Airway epithelial cell (primary cell): ENCODE measurements around the gene ITSN2. TPM values are rescaled to one million over a fixed set of nuclear protein-coding genes. Genes with fewer than 3 reads are reported as not detected.

Source experiments
- total RNA-seq: library from RNA; depleted of rRNA; stranded (reverse); fragments of >200 nt; gene quantifications from 2 replicates; pipeline ENCODE4 v1.2.3, GENCODE V29; 2015

ITSN2 gene
- 13.2 and 17.1 TPM in 2 replicates for total RNA-seq

GRCh38 chr2:24360050-24360962, at the start of gene ITSN2:
ITSN2 (minus strand) TSS chr2:24360536; CDS start chr2:24328082, 32,454 bp downstream.

GRCh38 chr2:24174851-24175277, 185.5 kb downstream of the ITSN2 start, which contains the start of gene FAM228A:
FAM228A (plus strand) TSS chr2:24175053; CDS start chr2:24175481, 428 bp downstream.

Other genes with a start within 250 kb of the ITSN2 start
- not detected in 2 replicates for gene PFN4, start 237.2 kb downstream of the ITSN2 start, total RNA-seq
- gene FAM228B, start 237.1 kb downstream of the ITSN2 start, total RNA-seq = 2.0 and 2.3 TPM in 2 replicates
- 0.28 TPM in 1 of 2 replicates, not detected in the other for gene FAM228A, start 185.5 kb downstream of the ITSN2 start, total RNA-seq
- 2.8 and 4.5 TPM in 2 replicates for gene NCOA1, start 130.7 kb upstream of the ITSN2 start, total RNA-seq